Upper lobe of left lung (tissue), 6 donors: Measurements from ENCODE around the gene GRID2IP. TPM values are rescaled to one million over a fixed set of nuclear protein-coding genes. Genes with fewer than 3 reads are reported as not detected.

Experiments used
- ATAC-seq, 2 donors: fragments of 200-7000 bp; cut with Tn5 transposase; one replicate each; pipeline ENCODE4 v1.9.1; 2022; ENCODE audit warnings: mild to moderate bottlenecking in 2 of 2, moderate library complexity in 2 of 2; ENCODE audit not compliant: low FRiP score in 2 of 2
- DNase-seq, 2 donors: peaks; one replicate each; pipeline ENCODE4 v3.0.0-alpha.2; 2019 to 2020
- H3K27ac ChIP-seq, 4 donors: fragments of 200-600 bp; sonication (generic); one replicate each; pipeline ENCODE4 v1.5.1; 2016 to 2019
- H3K27me3 ChIP-seq, 4 donors: fragments of 200-600 bp; sonication (generic); one replicate each; pipeline ENCODE4 v1.5.1; 2017 to 2019
- H3K36me3 ChIP-seq, 4 donors: fragments of 200-600 bp; sonication (generic); one replicate each; pipeline ENCODE4 v1.5.1; 2016 to 2019
- H3K4me1 ChIP-seq, 4 donors: fragments of 200-600 bp; sonication (generic); one replicate each; pipeline ENCODE4 v1.5.1; 2018 to 2019
- H3K4me3 ChIP-seq, 4 donors: fragments of 200-600 bp; sonication (generic); one replicate each; pipeline ENCODE4 v1.5.1; 2017 to 2019; ENCODE audit warnings: mild to moderate bottlenecking in 2 of 4, moderate library complexity in 1 of 4
- H3K9me3 ChIP-seq, 4 donors: fragments of 200-600 bp; sonication (generic); one replicate each; pipeline ENCODE4 v1.5.1; 2018 to 2019
- CTCF ChIP-seq, 6 experiments: fragments of 450-650 bp in 4 of 6; fragments of 200-600 bp in 2 of 6; sonication (generic) in 2 of 6; IDR thresholded peaks; one replicate each; pipeline ENCODE4 v1.5.1; 2016 to 2019; ENCODE audit warnings: antibody characterized with exemption in 6 of 6
- EP300 ChIP-seq, 4 donors: sonication (generic); formaldehyde crosslinking; IDR thresholded peaks; one replicate each; pipeline ENCODE4 v1.5.1; 2017; ENCODE audit warnings: antibody characterized with exemption in 4 of 4, control low read depth in 2 of 4
- POLR2A ChIP-seq, 4 donors: fragments of 450-650 bp; IDR thresholded peaks; one replicate each; pipeline ENCODE4 v1.5.1; 2016 to 2017; ENCODE audit warnings: antibody characterized with exemption in 4 of 4, mild to moderate bottlenecking in 2 of 4
- POLR2AphosphoS5 ChIP-seq, 2 donors: sonication (generic); formaldehyde crosslinking; IDR thresholded peaks; one replicate each; pipeline ENCODE4 v1.5.1; 2017; ENCODE audit warnings: antibody characterized with exemption in 2 of 2
- WGBS, 2 donors: methylation state at CpG; one replicate each; pipeline ENCODE4 v1.1.5; 2017 to 2018; 5-methylcytosine and 5-hydroxymethylcytosine counted together
- total RNA-seq, 6 donors: library from RNA; depleted of rRNA in 4 of 6; stranded (reverse); fragments of >200 nt in 4 of 6; gene quantifications; one replicate each; pipeline versions ENCODE4 v1.1.0 to v1.2.1, GENCODE V29; 2016 to 2021
- donor health status: DM: no; HTN: no; CAD: no; lungs with moderate emphysema.
- donor health status: DM: no; HTN: yes; CAD: no; lungs with severe emphysema.

The GRID2IP gene
- total RNA-seq, 6 donors from 2014 or later = 0.30 to 1.3 (median 0.63) TPM; not detected in 1

- ATAC-seq = no peak
- H3K9me3 ChIP-seq = no peaks in the 10 kb centered on the region
- peak overlapping the region; percentile 91 to 98 (median 92) for H3K27ac ChIP-seq
- no peak for DNase-seq
- H3K4me1 ChIP-seq = peaks cover 31 to 46% (median 34%) of the 10 kb centered on the region in 4 donors
- H3K36me3 ChIP-seq = peaks cover 0 to 18% (median 0%) of the 10 kb centered on the region in 4 donors
- TF ChIP-seq CTCF (IDR thresholded peaks at IDR 0.05) (no peak), POLR2AphosphoS5 (IDR thresholded peaks at IDR 0.05) (no peak), EP300 (IDR thresholded peaks at IDR 0.05) (no peak), POLR2A (IDR thresholded peaks at IDR 0.05) (no peak)
- H3K4me3 ChIP-seq = peak overlapping the region; percentile 84 to 99 (median 98)
- H3K27me3 ChIP-seq = no peaks in the 10 kb centered on the region
- WGBS, 2 donors = 30 to 31% methylated on average over 6 of the region's 6 CpGs
Observed at GRCh38 chr7:6482743-6483119, 68.5 kb downstream of the GRID2IP start.

GRCh38 chr7:6482307-6482706, 69.0 kb downstream of the GRID2IP start:
- ATAC-seq (no peak), DNase-seq (no peak)
- Histone ChIP-seq H3K4me3 (peak overlapping the region in 2 of 4 donors; percentile 99), H3K9me3 (no peaks in the 10 kb centered on the region), H3K27ac (no peak overlapping the region), H3K27me3 (no peaks in the 10 kb centered on the region), H3K36me3 (peaks cover 0 to 18% (median under 1%) of the 10 kb centered on the region in 4 donors), H3K4me1 (peaks cover 31 to 49% (median 34%) of the 10 kb centered on the region in 4 donors)
- TF ChIP-seq EP300 (IDR thresholded peaks at IDR 0.05) = no peak
- no peak for TF ChIP-seq POLR2AphosphoS5 (IDR thresholded peaks at IDR 0.05)
- no peak for TF ChIP-seq POLR2A (IDR thresholded peaks at IDR 0.05)
- TF ChIP-seq CTCF (IDR thresholded peaks at IDR 0.05) = no peak
- 75 to 82% methylated on average over 4 of the region's 4 CpGs for WGBS, 2 donors

GRCh38 chr7:6481445-6481844, 69.8 kb downstream of the GRID2IP start:
- H3K27me3 ChIP-seq = no peaks in the 10 kb centered on the region
- WGBS, 2 donors = 73 to 88% methylated on average over 6 of the region's 6 CpGs
- DNase-seq (no peak), ATAC-seq (no peak)
- peaks cover 0 to 18% (median 2%) of the 10 kb centered on the region in 4 donors for H3K36me3 ChIP-seq
- H3K4me1 ChIP-seq = peaks cover 35 to 57% (median 40%) of the 10 kb centered on the region in 4 donors
- no peaks in the 10 kb centered on the region for H3K9me3 ChIP-seq
- H3K27ac ChIP-seq = no peak overlapping the region
- H3K4me3 ChIP-seq = no peak overlapping the region
- TF ChIP-seq CTCF (IDR thresholded peaks at IDR 0.05) = no peak
- TF ChIP-seq EP300 (IDR thresholded peaks at IDR 0.05) = no peak
- no peak for TF ChIP-seq POLR2AphosphoS5 (IDR thresholded peaks at IDR 0.05)
- TF ChIP-seq POLR2A (IDR thresholded peaks at IDR 0.05) = no peak

- Histone ChIP-seq H3K27me3 (no peaks in the 10 kb centered on the region), H3K4me3 (no peak overlapping the region), H3K27ac (no peak overlapping the region), H3K36me3 (peaks cover 0 to 18% (median 2%) of the 10 kb centered on the region in 4 donors), H3K9me3 (no peaks in the 10 kb centered on the region), H3K4me1 (peaks cover 35 to 63% (median 42%) of the 10 kb centered on the region in 4 donors)
- DNase-seq = no peak
- ATAC-seq = no peak
- TF ChIP-seq POLR2A (IDR thresholded peaks at IDR 0.05) = no peak
- no peak for TF ChIP-seq POLR2AphosphoS5 (IDR thresholded peaks at IDR 0.05)
- no peak for TF ChIP-seq CTCF (IDR thresholded peaks at IDR 0.05)
- TF ChIP-seq EP300 (IDR thresholded peaks at IDR 0.05) = no peak
- 72 to 75% methylated on average over 5 of the region's 5 CpGs for WGBS, 2 donors
Observed at GRCh38 chr7:6480323-6480660, 71.0 kb downstream of the GRID2IP start.

GRCh38 chr7:6479067-6479466, 72.2 kb downstream of the GRID2IP start:
- WGBS, 2 donors = 87 to 88% methylated on average over 8 of the region's 8 CpGs
- H3K9me3 ChIP-seq = no peaks in the 10 kb centered on the region
- H3K36me3 ChIP-seq = peaks cover 0 to 26% (median 5%) of the 10 kb centered on the region in 4 donors
- ATAC-seq = no peak
- DNase-seq = no peak
- H3K27ac ChIP-seq = no peak overlapping the region
- TF ChIP-seq CTCF (IDR thresholded peaks at IDR 0.05) = no peak
- no peak for TF ChIP-seq POLR2A (IDR thresholded peaks at IDR 0.05)
- no peak for TF ChIP-seq EP300 (IDR thresholded peaks at IDR 0.05)
- no peak for TF ChIP-seq POLR2AphosphoS5 (IDR thresholded peaks at IDR 0.05)
- H3K27me3 ChIP-seq = no peaks in the 10 kb centered on the region
- peaks cover 28 to 62% (median 39%) of the 10 kb centered on the region in 4 donors for H3K4me1 ChIP-seq
- H3K4me3 ChIP-seq = no peak overlapping the region
